ENCODE measurements around the gene EML3. TPM values are rescaled to one million over a fixed set of nuclear protein-coding genes. Genes with fewer than 3 reads are reported as not detected.

Gene EML3
- total and polyA plus RNA-seq, 2 of the 13 experiments (the other 11 are each of a cell fraction or from before 2014, with no cell fraction given), result 10.6 to 12.3 TPM

DNA sequence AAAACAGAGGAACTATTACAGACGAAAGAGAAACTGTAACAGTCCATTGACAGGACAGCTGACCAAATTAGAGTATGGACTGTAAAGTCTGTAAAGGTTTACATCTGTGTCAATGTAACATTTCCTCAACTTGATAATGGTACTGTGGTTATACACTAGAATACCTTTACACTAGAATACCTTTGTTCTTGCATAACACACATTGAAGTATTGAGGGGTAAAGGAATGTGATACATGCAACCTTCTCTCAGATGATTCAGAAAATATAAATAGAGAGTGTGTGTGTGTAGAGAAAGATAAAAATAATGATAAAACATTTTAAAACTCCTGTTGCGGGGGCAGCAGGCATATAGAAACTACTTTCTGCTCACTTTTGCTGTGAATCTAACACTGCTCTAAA, 33.3 kb downstream of the EML3 start:
- intact Hi-C loops (cut with micrococcal nuclease; ENCODE audit: unreplicated experiment), result no loop called here
- Histone ChIP-seq H3K27ac (ENCODE audit: extremely low read length, insufficient read depth, low read length) (no peak overlapping the region), H3K9me3 (ENCODE audit: low read length) (no peaks in the 10 kb centered on the region), H3K79me2 (ENCODE audit: insufficient read depth, low read length) (peaks cover 17% of the 10 kb centered on the region), H3K4me3 (replicated peaks in 1 of 3; ENCODE audit: insufficient read depth in 1 of 3, low read depth in 2 of 3, low read length in 3 of 3) (no peak overlapping the region), H2AFZ (ENCODE audit: low read length) (no peak overlapping the region), H3K4me2 (ENCODE audit: low read depth, low read length) (no peak overlapping the region), H4K20me1 (ENCODE audit: insufficient read depth, low read length) (no peaks in the 10 kb centered on the region), H3K9ac (ENCODE audit: insufficient read depth, low read depth, low read length) (no peak overlapping the region), H3K27me3 (ENCODE audit: control insufficient read depth in 1 of 2, insufficient read depth in 2 of 2, low read length in 2 of 2) (no peaks in the 10 kb centered on the region), H3K36me3 (replicated peaks in 1 of 2; ENCODE audit: control insufficient read depth in 1 of 2, insufficient read depth in 2 of 2, low read length in 2 of 2) (peaks cover 12 to 38% of the 10 kb centered on the region in 2 experiments), H3K4me1 (ENCODE audit: insufficient read depth, low read length) (peaks cover 23% of the 10 kb centered on the region)
- FAIRE-seq, result no peak
- in situ Hi-C loops (cut with HindIII; ENCODE audit: extremely low pct_ligation_motif_present, low pct_unique_long_range_greater_than_20kb), result no loop called here
- 100% methylated on average over 2 of the region's 2 CpGs for WGBS (ENCODE audit: low lambda C conversion rate)
- BruUV-seq (replicated peaks), result no TSS peak
- ChIA-PET CTCF (ENCODE audit: low intra/inter-chr PET ratio, low total read pairs) (no interaction called here), POLR2A (no interaction called here)
- no peak for TF ChIP-seq BCL6 (CRISPR knock-in tag; IDR thresholded peaks at IDR 0.05)
- TF ChIP-seq, protein P1, sequence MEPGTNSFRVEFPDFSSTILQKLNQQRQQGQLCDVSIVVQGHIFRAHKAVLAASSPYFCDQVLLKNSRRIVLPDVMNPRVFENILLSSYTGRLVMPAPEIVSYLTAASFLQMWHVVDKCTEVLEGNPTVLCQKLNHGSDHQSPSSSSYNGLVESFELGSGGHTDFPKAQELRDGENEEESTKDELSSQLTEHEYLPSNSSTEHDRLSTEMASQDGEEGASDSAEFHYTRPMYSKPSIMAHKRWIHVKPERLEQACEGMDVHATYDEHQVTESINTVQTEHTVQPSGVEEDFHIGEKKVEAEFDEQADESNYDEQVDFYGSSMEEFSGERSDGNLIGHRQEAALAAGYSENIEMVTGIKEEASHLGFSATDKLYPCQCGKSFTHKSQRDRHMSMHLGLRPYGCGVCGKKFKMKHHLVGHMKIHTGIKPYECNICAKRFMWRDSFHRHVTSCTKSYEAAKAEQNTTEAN (CRISPR knock-in tag; conservative IDR thresholded peaks at IDR 0.05), result no peak
- TF ChIP-seq, protein P2, sequence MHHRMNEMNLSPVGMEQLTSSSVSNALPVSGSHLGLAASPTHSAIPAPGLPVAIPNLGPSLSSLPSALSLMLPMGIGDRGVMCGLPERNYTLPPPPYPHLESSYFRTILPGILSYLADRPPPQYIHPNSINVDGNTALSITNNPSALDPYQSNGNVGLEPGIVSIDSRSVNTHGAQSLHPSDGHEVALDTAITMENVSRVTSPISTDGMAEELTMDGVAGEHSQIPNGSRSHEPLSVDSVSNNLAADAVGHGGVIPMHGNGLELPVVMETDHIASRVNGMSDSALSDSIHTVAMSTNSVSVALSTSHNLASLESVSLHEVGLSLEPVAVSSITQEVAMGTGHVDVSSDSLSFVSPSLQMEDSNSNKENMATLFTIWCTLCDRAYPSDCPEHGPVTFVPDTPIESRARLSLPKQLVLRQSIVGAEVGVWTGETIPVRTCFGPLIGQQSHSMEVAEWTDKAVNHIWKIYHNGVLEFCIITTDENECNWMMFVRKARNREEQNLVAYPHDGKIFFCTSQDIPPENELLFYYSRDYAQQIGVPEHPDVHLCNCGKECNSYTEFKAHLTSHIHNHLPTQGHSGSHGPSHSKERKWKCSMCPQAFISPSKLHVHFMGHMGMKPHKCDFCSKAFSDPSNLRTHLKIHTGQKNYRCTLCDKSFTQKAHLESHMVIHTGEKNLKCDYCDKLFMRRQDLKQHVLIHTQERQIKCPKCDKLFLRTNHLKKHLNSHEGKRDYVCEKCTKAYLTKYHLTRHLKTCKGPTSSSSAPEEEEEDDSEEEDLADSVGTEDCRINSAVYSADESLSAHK (CRISPR knock-in tag; IDR thresholded peaks at IDR 0.05; ENCODE audit: borderline replicate concordance), result no peak
- TF ChIP-seq, protein P3, sequence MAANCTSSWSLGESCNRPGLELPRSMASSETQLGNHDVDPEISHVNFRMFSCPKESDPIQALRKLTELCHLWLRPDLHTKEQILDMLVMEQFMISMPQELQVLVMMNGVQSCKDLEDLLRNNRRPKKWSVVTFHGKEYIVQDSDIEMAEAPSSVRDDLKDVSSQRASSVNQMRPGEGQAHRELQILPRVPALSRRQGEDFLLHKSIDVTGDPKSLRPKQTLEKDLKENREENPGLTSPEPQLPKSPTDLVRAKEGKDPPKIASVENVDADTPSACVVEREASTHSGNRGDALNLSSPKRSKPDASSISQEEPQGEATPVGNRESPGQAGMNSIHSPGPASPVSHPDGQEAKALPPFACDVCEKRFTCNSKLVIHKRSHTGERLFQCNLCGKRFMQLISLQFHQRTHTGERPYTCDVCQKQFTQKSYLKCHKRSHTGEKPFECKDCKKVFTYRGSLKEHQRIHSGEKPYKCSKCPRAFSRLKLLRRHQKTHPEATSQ (CRISPR knock-in tag; IDR thresholded peaks at IDR 0.05; ENCODE audit: borderline replicate concordance), result no peak
- TF ChIP-seq ZNF24 (IDR thresholded peaks at IDR 0.05), result no peak
- no peak for TF ChIP-seq STAT5B (CRISPR knock-in tag; IDR thresholded peaks at IDR 0.05)
- no peak for TF ChIP-seq THYN1 (CRISPR knock-in tag; IDR thresholded peaks at IDR 0.05; ENCODE audit: borderline replicate concordance, low read depth)
- TF ChIP-seq, protein P4, sequence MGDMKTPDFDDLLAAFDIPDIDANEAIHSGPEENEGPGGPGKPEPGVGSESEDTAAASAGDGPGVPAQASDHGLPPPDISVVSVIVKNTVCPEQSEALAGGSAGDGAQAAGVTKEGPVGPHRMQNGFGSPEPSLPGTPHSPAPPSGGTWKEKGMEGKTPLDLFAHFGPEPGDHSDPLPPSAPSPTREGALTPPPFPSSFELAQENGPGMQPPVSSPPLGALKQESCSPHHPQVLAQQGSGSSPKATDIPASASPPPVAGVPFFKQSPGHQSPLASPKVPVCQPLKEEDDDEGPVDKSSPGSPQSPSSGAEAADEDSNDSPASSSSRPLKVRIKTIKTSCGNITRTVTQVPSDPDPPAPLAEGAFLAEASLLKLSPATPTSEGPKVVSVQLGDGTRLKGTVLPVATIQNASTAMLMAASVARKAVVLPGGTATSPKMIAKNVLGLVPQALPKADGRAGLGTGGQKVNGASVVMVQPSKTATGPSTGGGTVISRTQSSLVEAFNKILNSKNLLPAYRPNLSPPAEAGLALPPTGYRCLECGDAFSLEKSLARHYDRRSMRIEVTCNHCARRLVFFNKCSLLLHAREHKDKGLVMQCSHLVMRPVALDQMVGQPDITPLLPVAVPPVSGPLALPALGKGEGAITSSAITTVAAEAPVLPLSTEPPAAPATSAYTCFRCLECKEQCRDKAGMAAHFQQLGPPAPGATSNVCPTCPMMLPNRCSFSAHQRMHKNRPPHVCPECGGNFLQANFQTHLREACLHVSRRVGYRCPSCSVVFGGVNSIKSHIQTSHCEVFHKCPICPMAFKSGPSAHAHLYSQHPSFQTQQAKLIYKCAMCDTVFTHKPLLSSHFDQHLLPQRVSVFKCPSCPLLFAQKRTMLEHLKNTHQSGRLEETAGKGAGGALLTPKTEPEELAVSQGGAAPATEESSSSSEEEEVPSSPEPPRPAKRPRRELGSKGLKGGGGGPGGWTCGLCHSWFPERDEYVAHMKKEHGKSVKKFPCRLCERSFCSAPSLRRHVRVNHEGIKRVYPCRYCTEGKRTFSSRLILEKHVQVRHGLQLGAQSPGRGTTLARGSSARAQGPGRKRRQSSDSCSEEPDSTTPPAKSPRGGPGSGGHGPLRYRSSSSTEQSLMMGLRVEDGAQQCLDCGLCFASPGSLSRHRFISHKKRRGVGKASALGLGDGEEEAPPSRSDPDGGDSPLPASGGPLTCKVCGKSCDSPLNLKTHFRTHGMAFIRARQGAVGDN (CRISPR knock-in tag; IDR thresholded peaks at IDR 0.05), result no peak
- DNase-seq (ENCODE audit: low spot score), result no peak
- no peak for ATAC-seq

All from HepG2 (cell line).